A549 (cell line): Measurements from ENCODE around the gene FLACC1.

Experiments
- CTCF ChIP-seq: fragments of >200 bp; sonication (Bioruptor Twin); formaldehyde crosslinking; IDR thresholded peaks from 3 replicates; pipeline ENCODE4 v1.5.1; 2016
- MYC ChIP-seq: IDR thresholded peaks from 2 replicates; pipeline ENCODE4 v1.6.1; 2012; ENCODE audit warnings: mild to moderate bottlenecking, inconsistent platforms, low read length, improper control_type of control experiment, borderline replicate concordance
- POLR2A ChIP-seq: IDR thresholded peaks from 2 replicates; pipeline ENCODE4 v1.6.1; 2012; ENCODE audit warnings: mild to moderate bottlenecking, low read length
- POLR2AphosphoS2 ChIP-seq: conservative IDR thresholded peaks from 2 replicates; pipeline ENCODE4 v1.6.1; 2012; ENCODE audit warnings: low read length, improper control_type of control experiment, inconsistent platforms
- RCOR1 ChIP-seq: fragments of 150-350 bp; IDR thresholded peaks from 2 replicates; pipeline ENCODE4 v1.6.1; 2014; ENCODE audit warnings: antibody characterized with exemption, low read length, low read depth
- SMC3 ChIP-seq: fragments of >200 bp; sonication (Bioruptor Twin); formaldehyde crosslinking; IDR thresholded peaks from 3 replicates; pipeline ENCODE4 v1.6.1; 2018; ENCODE audit warnings: inconsistent platforms

DNA sequence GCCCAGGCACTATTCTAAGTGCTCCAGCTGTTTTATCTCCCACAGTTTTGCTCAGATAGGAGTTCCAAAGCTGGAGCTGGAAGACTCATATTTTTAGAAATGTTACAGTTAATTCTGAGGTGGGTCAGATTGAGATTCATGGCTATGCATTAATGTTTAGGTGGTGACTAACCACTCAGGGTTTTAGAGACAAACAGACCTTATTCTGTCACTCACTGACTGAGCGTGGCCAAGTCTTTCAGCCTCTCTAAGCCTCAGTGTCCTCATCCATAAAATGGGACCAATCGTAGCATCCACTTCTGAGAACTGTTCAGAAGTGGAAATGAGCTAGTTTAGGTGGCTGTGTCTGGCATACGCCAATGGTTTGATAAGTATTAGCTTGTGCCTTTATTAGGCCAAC is 101.1 kb downstream of the FLACC1 start:
- TF ChIP-seq MYC: no peak
- no peak for TF ChIP-seq POLR2AphosphoS2
- TF ChIP-seq CTCF: no peak
- no peak for TF ChIP-seq RCOR1
- TF ChIP-seq SMC3: no peak
- TF ChIP-seq POLR2A: no peak
